ENCODE results near the gene MCOLN3. TPM values are rescaled to one million over a fixed set of nuclear protein-coding genes. Genes with fewer than 3 reads are reported as not detected.

The MCOLN3 gene
- total and polyA plus RNA-seq, 2 of the 4 experiments (the other 2 are of a cell fraction) = 0.03 TPM; not detected in 1

DNA sequence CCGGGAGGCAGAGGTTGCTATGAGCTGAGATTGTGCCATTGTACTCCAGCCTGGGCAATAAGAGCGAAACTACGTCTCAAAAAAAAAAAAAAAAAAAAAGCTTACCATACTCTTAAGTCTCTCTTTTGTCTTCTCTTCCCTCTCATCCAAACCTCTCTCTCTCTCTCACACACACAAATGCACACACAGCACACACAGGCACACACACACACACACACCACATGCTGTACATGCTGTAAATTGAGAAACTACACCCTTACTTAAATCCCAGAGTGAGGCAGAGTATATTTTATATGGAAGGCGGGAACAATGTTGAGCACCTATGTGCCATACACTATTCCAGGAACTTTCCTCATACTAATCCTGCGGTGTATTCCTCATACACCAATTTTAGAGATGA, 6.5 kb downstream of the MCOLN3 start:
- ChIA-PET POLR2A (ENCODE audit: unreplicated experiment) (no interaction called here), CTCF (no interaction called here)
- dilution Hi-C loops (cut with HindIII; ENCODE audit: low sequenced_read_pairs, unreplicated experiment) = no loop called here
- no peak overlapping the region for H3K4me3 ChIP-seq (ENCODE audit: insufficient read depth, low read depth, low read length)
- H3K18ac ChIP-seq (ENCODE audit: low read depth, low read length) = no peak overlapping the region
- WGBS, 2 experiments (ENCODE audit: extremely low coverage in 2 of 2, insufficient read length in 1 of 2) = 100% methylated on average over 1 of the region's 5 CpGs; no CpG with 5 or more reads in 1 of the 2 experiments
- H3K23ac ChIP-seq (ENCODE audit: low read depth, low read length) = no peak overlapping the region
- no peaks in the 10 kb centered on the region for H3K9me1 ChIP-seq (ENCODE audit: insufficient read depth, low read length)
- no peak overlapping the region for H2AK9ac ChIP-seq (replicated peaks; ENCODE audit: low read depth, low read length, poor library complexity)
- no peak overlapping the region for H2AFZ ChIP-seq (replicated peaks; ENCODE audit: low read length, poor library complexity)
- DNase-seq (no peak), ATAC-seq (ENCODE audit: low read depth) (no peak)
- no peak overlapping the region for H3K9ac ChIP-seq (ENCODE audit: low read depth, low read length)
- no peaks in the 10 kb centered on the region for H3K36me3 ChIP-seq (ENCODE audit: control insufficient read depth, insufficient read depth, low read length)
- no TSS peak for BruUV-seq (replicated peaks)
- H2AK5ac ChIP-seq (ENCODE audit: low read depth, low read length) = no peak overlapping the region
- H3K4ac ChIP-seq (ENCODE audit: low read depth, low read length) = no peak overlapping the region
- in situ Hi-C loops (cut with MboI; ENCODE audit: low sequenced_read_pairs) = no loop called here
- H3K79me1 ChIP-seq (ENCODE audit: low read depth in 1 of 2, low read length in 2 of 2) = no peaks in the 10 kb centered on the region
- H4K20me1 ChIP-seq (ENCODE audit: insufficient read depth, low read length) = no peaks in the 10 kb centered on the region
- no peaks in the 10 kb centered on the region for H3K9me3 ChIP-seq (ENCODE audit: control insufficient read depth, insufficient read depth, low read length)
- no peak overlapping the region for H3K27ac ChIP-seq (ENCODE audit: insufficient read depth, low read length)
- H3K56ac ChIP-seq (ENCODE audit: extremely low read depth, insufficient read depth, low read length) = no peak overlapping the region
- H2BK20ac ChIP-seq (ENCODE audit: low read depth, low read length) = no peak overlapping the region
- H4K91ac ChIP-seq (ENCODE audit: insufficient read depth, low read depth, low read length) = no peak overlapping the region
- no peak overlapping the region for H3K4me2 ChIP-seq (ENCODE audit: low read depth, low read length)
- H2BK120ac ChIP-seq (ENCODE audit: low read depth, low read length) = no peak overlapping the region
- no peak overlapping the region for H4K5ac ChIP-seq (ENCODE audit: low read depth, low read length)
- intact Hi-C loops (cut with micrococcal nuclease) = no loop called here
- H3K27me3 ChIP-seq (ENCODE audit: control insufficient read depth, insufficient read depth, low read length) = peaks cover 49% of the 10 kb centered on the region
- no peak overlapping the region for H2BK15ac ChIP-seq (ENCODE audit: low read depth, low read length)
- TF ChIP-seq CTCF (conservative IDR thresholded peaks at IDR 0.05; ENCODE audit: low read depth, low read length) = no peak
- TF ChIP-seq NFE2L2 (IDR thresholded peaks at IDR 0.05; ENCODE audit: low read depth, low read length) = no peak
- no peaks in the 10 kb centered on the region for H3K4me1 ChIP-seq (ENCODE audit: control insufficient read depth, insufficient read depth, low read length)
- no peak overlapping the region for H3K14ac ChIP-seq (replicated peaks; ENCODE audit: low read depth, low read length)
- H2BK5ac ChIP-seq (ENCODE audit: low read depth, low read length, poor library complexity, severe bottlenecking) = no peak overlapping the region
- no peak overlapping the region for H4K8ac ChIP-seq (ENCODE audit: low read depth in 2 of 2, low read length in 2 of 2)

Data from IMR-90 (cell line).